GM18499 (cell line): ENCODE data around the gene SDF4.

Experiments used
- ATAC-seq: cut with Tn5 transposase; IDR thresholded peaks from one replicate; pipeline ENCODE4 v1.9.1; 2021; ENCODE audit warnings: moderate number of reproducible peaks; ENCODE audit not compliant: insufficient read depth, unreplicated experiment

Gene SDF4

DNA sequence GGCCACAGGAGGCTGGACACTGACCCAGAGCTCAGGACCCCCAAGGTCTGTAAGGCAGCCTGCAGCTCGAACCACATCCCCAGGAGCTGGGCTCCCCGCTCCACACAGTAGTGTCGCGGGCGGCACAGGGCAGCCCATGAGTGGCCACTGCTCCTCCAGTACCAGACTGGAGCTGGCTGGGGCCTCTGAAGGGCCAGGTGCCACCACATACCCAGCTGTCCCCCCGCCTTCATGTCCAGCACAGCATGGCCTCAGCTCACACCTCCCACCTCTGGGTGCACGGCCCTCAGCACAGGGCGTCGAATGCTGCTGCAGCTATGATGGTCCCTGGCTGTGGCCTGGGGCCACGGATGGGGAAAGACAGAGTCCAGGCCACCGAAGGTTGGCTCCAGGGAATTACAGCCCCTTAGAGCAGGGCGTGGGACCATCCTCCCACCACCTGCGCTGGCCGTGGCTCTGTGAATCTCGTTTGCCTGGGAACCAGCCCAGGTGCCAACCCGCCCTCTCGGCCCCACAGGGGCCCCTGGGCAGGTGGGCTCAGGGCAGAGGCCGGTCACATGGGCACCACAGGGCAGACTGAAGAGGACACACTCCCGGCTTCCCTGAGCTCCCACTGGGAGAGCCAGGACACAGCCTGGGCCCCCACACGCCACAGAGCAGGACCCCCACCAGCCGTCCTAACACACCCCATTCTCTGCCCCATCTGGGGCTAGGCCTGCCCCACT is 15.8 kb downstream of the SDF4 start:
- no peak for ATAC-seq

DNA sequence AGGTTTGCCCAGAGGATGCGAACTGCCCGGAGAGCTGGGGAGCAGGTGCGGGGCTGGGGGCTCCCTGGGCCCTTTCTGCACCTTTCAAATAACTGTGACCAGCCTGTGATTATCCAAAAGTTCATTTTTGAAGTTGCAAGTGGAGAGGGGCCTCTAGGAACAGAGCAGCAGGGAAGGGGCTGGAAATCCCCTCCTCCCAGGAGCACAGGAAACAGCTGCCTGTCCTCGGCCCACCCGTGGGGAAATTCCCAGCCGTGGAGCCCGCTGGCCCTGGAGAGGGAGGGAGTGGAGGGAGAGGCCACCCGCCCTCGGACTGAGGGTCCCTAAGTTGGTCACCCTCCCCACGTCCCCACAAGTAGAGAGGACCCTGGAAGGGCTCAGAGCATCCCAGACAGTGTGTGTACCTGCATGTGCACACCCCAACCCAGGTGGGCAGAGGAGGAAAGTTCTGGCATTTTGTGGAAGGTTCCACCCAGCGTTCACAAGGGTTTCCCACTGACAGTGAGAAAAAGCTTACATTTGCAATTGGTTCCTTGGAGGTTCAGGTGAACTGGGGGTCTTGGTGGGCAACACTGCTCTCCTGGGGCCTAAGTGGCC is 16.6 kb downstream of the SDF4 start:
- no peak for ATAC-seq

DNA sequence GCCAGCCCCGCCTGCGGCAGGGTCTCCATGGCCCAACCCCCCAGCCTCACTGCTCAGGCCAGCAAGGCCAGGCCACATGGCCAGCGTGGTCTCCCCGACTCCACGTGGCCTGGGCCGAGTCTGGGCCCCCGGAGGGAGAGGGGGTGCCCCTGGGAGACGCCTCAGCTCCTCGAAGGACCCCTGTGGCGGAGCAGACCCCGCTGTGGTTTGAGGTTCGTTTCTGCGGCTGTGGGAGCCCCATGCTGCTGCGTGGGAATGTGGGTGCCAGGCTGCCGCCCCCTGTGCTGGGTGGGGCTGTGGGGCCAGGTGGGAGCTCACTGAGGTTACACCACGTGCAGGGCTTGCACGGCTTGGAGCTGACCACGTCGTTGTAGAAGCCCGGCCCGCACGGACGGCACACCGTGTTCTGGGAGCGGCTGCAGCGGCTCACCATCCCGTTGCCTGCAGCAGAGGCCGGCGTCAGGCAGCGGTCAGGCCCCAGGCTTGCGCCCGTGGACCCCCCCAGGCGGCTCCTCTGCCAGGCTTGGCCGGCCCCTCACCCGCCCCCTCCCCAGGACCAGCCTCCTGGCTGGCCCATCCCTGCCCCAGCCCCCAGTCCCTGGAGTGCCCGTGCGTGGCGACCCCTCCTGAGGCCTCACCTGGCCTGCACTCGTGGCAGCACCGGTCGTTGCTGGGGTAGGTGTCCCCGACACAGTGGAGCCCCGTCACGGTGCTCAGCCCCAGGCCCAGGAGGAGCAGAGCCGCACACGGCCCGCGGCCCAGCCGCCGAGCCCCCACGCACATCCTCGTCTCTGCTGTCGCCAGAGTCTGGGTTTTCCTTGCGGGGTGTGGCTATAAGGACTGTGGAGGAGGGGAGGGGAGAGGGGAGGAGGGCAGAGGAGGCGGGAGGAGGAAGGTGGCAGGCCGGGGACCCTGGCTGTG is 18.2 kb downstream of the SDF4 start, which contains the start of gene TNFRSF4:
Gene TNFRSF4, minus strand, starts transcription at position 809 of the 921 bp plus-strand sequence. Its CDS starts 26 bp downstream, at position 783.
- no peak for ATAC-seq

DNA sequence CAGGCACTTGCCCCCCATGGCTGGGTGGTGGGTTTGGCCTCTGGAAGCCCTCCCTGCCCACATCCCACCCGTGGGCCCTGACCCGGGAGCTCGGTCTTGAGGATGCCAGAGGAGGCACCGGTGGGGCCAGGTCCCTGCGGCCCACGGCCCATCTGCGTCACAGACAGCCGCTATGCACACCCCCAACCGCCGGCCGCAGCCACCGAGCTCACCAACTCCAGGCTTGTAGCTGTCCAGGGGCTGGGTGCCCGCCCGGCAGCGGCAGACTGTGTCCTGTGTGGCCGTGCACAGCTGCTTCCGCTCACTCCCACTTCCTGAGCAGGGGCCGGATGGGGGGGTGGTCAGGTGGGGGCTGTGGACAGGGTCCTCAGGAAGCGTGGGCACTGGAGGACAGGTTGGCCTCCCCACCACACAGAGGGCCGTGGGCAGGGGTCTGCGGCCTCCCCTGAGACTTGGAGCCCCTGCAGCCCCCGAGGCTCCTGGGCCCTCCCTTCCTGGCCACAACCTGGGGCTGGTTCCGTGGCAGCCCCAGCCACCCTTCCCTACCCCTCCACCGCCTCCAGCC is 18.9 kb downstream of the SDF4 start:
- ATAC-seq = no peak

DNA sequence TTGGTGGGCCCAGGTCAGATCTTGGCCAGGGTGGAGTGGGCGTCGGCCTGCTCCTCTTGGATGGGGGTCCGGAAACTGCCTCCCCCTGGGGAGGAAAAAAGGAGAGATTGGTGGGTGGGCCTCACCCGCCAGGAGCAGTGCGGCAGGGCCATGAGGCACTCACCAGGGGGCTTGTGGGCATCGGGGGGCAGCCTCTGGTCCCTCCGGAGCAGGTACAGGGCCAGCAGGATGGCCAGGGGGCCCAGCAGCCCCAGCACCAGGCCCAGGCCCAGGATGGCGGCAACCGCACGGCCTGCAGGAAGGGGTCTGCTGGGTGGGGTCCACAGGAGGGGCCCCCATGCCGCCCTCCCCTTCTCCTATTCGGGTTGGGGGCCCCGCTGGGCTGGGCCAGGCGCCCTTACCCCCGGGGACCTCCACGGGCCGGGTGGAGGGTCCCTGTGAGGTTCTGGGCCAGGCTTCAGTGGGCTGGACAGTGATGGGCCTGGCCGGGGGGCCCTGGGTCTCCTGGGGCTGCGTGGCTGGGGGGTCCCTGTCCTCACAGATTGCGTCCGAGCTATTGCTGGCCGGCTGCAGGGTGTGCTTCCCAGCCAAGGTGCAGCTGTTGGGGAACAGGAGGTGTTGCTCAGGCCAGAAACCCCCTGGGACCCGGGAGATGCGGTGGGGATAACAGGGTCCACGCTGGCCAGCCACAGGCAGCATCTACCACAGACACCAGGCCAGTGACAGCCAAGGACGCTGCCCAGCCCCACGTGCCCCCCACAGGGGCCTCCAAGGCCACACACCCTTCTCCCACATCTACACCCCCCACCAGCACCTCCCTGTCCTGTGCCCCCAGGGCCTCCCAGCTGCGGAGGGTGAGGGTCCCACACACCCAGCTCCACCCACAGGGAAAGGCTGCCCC is 20.0 kb downstream of the SDF4 start:
- no peak for ATAC-seq

DNA sequence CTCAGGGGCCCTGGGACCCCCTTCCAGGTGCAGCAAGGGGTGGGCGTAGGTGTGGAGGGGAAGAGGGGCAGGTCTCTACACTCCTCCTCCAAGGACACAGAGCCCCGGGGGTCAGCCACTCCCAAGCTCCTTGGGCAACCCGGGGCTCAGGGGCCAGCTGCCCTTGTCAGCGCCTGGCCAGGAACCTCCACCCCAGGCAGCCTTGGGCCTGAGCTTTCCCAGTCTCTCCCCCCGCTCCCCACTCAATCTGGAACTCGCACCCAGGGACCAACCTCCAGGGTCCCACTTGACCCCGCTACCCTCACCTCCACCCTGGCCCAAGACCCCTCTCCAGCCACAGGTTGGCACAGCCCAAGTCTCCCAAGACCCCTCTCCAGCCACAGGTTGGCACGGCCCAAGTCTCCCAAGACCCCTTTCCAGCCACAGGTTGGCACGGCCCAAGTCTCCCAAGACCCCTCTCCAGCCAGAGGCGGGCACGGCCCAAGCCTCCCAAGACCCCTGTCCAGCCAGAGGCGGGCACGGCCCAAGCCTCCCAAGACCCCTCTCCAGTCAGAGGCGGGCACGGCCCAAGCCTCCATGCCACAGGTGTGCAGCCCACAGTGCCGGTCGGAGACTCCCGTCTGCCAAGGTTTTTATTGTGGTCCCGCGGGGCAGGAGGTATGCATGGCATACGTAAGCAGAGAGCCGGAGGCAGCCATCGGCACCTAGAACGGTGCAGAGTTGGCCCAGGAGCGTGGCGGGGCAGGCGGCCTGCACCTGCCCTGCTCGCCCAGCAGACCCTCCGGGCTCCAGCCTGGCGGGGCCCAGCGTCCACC is 20.9 kb downstream of the SDF4 start:
- no peak for ATAC-seq

DNA sequence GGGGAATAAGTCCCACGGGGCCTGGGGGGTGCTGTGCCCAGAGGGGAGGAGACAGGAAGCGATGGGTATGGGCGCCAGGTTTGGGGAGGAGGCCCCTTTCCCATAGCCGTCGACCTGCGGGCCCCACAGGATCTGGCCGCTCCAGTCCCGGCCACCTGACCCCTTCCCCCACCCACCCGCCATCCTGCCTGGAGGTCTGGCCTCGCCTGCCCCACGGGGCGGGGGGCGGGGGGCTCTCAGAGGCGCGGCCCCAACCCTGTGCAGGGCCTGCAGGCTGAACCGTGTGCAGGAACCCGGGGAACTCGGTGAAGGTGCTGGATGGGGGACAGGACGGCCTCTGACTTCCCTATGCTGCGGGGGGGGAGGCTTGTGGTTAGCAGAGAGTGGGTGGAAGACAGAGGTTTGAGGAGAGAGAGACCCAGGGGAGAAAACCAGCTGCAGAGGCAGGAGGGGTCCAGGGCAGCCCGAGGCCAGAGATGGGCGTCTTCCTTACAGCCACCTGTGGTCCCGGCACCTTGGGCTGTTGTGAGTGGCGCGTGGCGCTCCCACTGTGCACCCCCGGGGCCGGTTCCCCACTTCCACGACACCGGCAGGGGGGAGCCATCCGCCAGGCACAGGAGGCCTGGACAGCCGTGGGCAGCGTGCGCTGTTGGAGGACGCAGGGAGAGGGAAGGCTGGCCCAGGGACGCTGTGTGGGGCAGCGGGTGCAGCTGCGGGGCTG is 22.9 kb downstream of the SDF4 start:
- no peak for ATAC-seq

DNA sequence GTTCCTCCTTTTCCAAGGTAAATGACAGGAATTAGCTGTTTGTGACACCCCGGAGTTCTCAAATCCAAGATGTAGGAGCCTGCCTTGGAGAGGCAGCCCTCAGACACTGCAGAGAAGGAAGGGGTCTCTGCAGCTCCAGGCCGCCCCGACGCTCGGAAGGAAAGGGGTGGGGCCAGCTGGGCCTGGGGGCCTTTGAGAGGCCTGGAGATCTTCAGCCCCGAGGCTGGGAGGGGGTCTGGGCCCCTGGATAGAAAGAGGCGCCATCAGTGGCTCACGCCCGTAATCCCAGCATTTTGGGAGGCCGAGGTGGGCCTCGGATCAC is 24.3 kb downstream of the SDF4 start:
- ATAC-seq = no peak

DNA sequence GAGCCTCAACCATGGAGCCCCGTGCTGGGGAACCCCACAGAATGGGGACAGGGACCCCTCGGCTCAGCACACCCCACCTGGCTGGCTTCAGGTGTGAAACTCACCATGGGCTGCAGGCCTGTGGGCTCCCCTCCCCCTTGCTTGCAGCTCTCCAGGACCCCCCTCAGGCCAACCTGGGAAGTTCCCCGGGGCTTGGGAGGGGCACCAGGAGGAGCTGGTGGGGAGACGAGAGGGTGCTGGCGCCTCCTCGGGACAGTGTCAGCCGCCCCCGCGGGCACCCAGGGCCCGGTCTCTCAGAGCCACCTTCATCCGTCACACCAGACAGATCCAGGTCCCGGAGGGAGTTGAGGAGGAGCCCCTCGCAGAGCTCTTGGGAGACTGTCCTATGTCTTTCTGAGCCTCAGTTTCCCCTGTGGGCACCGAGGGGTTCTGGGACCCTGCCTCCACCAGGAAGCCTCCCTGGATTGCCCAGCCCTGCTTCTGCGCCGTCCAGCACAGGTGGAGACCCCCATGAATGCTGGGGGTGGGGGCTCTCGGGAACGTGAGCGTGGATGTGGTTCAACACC is 24.8 kb downstream of the SDF4 start:
- ATAC-seq = no peak

DNA sequence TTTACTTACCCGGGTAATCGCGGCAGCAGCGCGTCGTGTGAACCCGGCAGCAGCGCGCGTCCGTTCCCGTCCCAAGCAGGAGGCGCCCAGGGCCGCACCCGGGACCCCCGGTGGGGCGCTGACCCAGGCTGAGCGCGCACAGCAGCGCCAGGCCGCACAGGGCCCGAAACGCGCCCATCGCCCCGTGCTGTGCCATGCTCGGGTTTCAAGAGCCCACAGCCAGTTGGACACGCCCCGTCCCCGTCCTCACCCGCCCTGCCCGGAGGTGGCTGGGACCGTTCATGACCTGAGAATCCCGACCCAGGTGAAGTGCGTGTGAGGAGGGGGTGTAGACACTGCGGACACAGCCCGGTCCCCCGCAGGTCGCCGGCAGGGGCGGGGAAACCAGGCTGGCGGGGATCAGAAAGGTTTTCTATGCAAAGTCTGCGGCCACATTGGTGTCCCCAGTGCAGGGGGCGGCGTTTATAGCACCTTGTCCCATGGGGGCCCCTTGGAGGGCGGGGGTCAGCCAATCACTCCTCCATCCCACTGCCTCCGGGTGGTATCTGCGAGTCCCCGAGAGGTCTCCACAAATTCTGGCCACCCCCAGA is 25.3 kb downstream of the SDF4 start, which contains the start of gene TNFRSF18:
Gene TNFRSF18, minus strand, starts transcription at position 217 of the 590 bp plus-strand sequence. Its CDS starts 21 bp downstream, at position 196.
- ATAC-seq = no peak

DNA sequence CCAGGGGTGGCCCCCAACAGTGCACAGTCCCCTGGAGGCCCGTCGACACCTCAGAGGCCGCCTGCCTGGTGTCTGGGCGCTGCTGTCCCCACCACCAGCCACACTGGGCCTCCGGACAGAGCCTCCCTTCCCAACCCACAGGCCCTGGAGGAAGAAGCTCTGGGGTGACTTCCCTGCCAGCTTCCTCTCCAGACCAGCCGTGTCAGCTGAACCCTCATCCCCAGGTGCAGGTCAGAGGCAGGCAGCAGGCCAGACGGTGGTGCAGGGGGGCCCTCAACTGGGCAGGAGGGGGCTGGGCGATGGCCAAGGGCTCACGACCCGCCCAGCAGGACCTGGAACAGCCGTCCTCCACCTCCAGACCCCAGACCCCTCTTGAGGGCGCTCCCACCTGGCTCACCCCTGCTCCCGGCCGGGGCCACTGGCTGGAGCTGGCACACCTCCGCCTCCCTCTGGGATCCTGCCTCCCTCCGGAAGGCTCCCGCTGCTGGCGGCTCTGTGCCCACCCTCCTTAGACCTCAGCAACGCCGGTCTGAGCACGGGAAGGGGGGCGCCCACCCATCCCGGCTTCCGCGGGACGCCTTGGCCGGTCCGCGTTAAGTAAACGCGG is 25.9 kb downstream of the SDF4 start:
- ATAC-seq = no peak

DNA sequence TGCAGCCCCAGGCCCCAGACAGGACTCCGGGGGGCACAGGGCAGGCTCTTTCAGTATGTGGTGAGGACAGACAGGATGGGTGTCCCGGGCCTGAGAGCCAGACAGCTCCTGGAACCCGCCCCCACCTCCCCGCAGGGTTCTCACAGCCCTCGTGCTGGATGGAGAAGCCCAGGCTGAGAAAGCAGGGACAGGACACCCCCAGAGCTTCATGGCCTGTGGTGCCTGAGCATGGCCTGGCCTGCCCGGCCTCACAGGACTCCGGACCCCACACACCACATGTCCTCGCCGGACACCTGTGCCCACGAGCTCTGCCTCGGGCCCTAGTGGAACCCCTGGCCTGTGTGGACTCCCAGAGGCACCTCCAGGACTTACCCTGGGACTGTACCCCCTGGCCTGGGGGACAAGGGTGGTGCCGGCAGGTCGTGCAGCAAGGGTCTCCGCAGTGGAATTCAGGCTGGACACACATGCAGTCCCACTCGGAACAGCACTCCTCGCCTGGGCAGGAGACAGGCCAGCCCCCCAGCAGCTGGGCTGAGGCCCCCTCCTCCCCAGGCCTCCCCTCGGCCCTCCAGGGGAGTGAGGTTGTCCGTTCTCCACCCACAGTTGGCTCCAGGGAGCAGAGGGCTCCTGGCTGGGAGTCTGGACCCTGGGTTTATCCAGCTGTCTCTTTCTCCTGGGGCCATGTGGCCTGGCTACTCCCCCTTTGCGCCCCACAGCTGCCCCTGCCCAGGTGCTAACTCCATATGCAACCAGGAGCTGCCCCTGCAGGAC is 26.6 kb downstream of the SDF4 start:
- no peak for ATAC-seq

DNA sequence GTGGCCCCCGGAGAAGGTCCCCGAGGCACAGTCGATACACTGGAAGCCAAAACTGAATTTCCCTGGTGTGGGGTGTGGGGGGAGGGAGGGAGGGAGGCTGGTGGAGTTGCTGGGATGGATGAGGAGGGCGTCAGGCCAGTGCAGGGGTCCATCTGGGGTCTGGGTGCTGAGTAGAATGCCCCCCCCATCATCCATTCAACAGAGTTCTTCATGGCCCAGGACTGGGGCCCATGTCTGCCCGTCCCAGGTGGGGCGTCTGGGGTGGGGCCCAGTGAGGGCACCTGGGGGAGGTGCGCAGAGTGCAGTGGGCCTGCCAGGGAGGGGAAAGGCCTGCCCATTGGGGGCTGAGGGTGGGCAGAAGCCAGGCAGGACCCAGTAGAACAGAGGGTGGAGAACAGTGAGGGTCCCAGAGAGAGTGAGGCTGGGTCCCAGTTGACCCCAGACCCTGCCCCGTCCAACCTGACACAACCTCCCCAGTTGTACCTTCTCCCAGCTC is 27.3 kb downstream of the SDF4 start:
- no peak for ATAC-seq

DNA sequence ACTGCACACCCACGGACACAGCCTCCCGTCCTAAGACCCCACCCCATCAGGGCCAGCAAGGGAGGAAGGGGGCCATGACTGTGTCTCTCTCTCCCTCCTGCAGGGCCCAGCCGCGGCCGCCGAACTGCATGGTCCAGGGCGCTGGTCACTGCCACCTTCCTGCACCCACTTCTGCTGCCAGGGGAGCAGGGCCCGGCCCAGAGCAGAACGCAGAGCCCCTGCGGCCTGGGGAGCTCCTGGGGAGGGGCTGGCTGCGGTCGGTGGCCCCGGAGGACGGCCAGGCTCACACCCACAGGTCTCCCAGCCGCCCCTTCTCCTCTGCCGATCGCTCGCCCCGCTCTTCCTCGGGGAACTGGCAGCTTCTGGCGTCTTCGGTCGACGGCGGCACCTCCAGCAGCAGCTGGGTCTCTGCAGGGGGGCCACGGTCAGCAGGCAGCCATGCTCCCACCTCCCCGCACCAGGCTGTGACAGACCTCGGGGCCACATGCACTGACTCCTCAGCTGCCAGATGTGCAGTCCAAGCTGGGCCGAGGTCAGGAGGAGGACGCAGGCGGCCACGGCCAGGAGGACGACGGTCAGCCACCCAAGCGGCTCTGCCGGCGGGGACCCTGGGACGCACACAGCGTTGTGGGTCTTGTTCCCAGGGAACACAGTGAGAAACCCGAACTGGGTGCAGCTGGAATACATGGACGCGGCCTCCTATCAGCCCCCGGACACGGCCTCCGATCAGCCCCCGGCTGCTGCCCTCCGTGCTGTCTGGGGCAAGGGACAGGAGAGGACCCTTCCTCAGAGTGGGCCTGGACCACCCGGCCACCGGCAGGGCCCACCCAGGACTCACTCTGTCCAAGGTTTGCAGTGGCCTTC is 28.0 kb downstream of the SDF4 start:
- no peak for ATAC-seq

DNA sequence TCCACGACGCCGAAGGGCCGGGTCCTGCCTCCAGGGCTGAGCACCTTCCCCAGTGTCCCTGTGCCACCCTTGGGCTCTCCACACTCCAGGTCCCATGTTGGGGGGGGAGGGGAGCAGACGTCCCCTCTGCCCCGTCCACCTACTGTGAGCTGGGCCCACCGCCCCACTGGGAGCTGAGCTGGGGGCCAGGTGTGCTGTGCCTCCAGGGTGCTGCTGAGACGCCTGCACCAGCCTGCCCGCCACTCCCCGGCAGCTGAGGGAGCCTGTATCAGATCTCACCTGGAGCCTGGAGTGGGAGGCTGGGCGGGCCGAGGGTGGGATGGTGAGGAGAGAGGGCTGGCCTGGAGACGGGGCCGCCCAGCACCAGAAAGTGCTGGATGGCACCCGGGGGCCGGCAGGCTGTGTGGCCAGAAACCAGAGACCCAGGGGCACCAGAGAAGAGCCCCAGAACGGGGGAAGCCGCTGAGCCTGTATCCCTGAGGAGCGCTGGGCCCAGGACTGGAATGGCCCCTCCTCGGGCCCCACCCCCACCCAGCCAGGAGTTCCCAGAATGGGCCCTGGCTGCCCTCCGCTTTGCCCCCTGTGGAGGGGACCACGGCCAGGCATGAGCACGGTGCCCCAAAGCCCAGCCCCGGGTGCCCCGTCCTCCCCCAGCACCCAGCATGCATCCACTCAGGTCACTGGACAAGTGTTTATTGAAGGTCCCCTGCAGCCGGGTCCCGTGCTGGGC is 28.8 kb downstream of the SDF4 start:
- ATAC-seq = no peak
